GM23338 (cell line): ENCODE results near the gene SNCA. TPM values are rescaled to one million over a fixed set of nuclear protein-coding genes. Genes with fewer than 3 reads are reported as not detected.

Experiments
- ATAC-seq: fragments of 200-7000 bp; cut with Tn5 transposase; 3 replicates; pipeline ENCODE4 v1.9.1; 2020
- DNase-seq: peaks from one replicate; pipeline ENCODE4 v3.0.0-alpha.2; 2015; ENCODE audit warnings: low spot score
- H2AFZ ChIP-seq: fragments of 200-600 bp; sonication (generic); 2 replicates; pipeline ENCODE4 v1.8.0; 2016; ENCODE audit warnings: antibody characterized with exemption, mild to moderate bottlenecking, moderate library complexity
- H3F3A ChIP-seq: fragments of 200-600 bp; sonication (generic); replicated peaks from 2 replicates; pipeline ENCODE4 v1.8.0; 2017; ENCODE audit warnings: antibody characterized with exemption, mixed run types, low read depth
- H3K27ac ChIP-seq: fragments of 200-600 bp; sonication (generic); 2 replicates; pipeline ENCODE4 v1.6.1; 2016; ENCODE audit warnings: low read depth
- H3K27me3 ChIP-seq: fragments of 200-600 bp; sonication (generic); 2 replicates; pipeline ENCODE4 v1.8.0; 2016; ENCODE audit warnings: mild to moderate bottlenecking, mixed run types, moderate library complexity; ENCODE audit not compliant: insufficient read depth
- H3K36me3 ChIP-seq: fragments of 200-600 bp; sonication (generic); 2 replicates; pipeline ENCODE4 v1.8.0; 2016; ENCODE audit warnings: mild to moderate bottlenecking; ENCODE audit not compliant: insufficient read depth
- H3K4me1 ChIP-seq: fragments of 200-600 bp; sonication (generic); 2 replicates; pipeline ENCODE4 v1.8.0; 2016; ENCODE audit warnings: mild to moderate bottlenecking, moderate library complexity; ENCODE audit not compliant: insufficient read depth
- H3K4me2 ChIP-seq: fragments of 200-600 bp; sonication (generic); 2 replicates; pipeline ENCODE4 v1.7.1; 2017; ENCODE audit warnings: mixed run types
- H3K4me3 ChIP-seq: fragments of 200-600 bp; sonication (generic); 2 replicates; pipeline ENCODE4 v1.6.1; 2016; ENCODE audit warnings: mixed run types
- H3K79me2 ChIP-seq: fragments of 200-600 bp; sonication (generic); replicated peaks from 2 replicates; pipeline ENCODE4 v1.8.0; 2017; ENCODE audit warnings: mild to moderate bottlenecking; ENCODE audit not compliant: insufficient read depth
- H3K9me2 ChIP-seq: fragments of 200-600 bp; sonication (generic); 2 replicates; pipeline ENCODE4 v1.8.0; 2017; ENCODE audit not compliant: insufficient read depth
- H4K20me1 ChIP-seq: fragments of 200-600 bp; sonication (generic); replicated peaks from 2 replicates; pipeline ENCODE4 v1.8.0; 2017; ENCODE audit warnings: mild to moderate bottlenecking; ENCODE audit not compliant: insufficient read depth
- H3K27ac Mint-ChIP-seq: 2 replicates; pipeline ENCODE4 v1.8.0; 2020; ENCODE audit warnings: inconsistent platforms, mild to moderate bottlenecking, moderate library complexity, mixed read lengths
- H3K27me3 Mint-ChIP-seq: 3 replicates; pipeline ENCODE4 v1.8.0; 2022; ENCODE audit warnings: low read depth, mild to moderate bottlenecking, moderate library complexity, mixed read lengths, inconsistent platforms; ENCODE audit not compliant: insufficient read depth, poor library complexity
- H3K36me3 Mint-ChIP-seq: 3 replicates; pipeline ENCODE4 v1.8.0; 2021; ENCODE audit warnings: low read depth, mild to moderate bottlenecking, inconsistent platforms, moderate library complexity, mixed read lengths
- H3K4me1 Mint-ChIP-seq: 3 replicates; pipeline ENCODE4 v1.8.0; 2020; ENCODE audit warnings: mild to moderate bottlenecking, inconsistent platforms, mixed read lengths
- H3K4me3 Mint-ChIP-seq: 3 replicates; pipeline ENCODE4 v1.8.0; 2021; ENCODE audit warnings: moderate library complexity, mild to moderate bottlenecking, inconsistent platforms, mixed read lengths
- H3K9me3 Mint-ChIP-seq: 3 replicates; pipeline ENCODE4 v1.8.0; 2020; ENCODE audit warnings: moderate library complexity, mild to moderate bottlenecking, inconsistent platforms, mixed read lengths
- CREB1 ChIP-seq: fragments of 250-450 bp; sonication (Bioruptor Pico); IDR thresholded peaks from 2 replicates; pipeline ENCODE4 v1.5.0; 2020; ENCODE audit warnings: low read depth, mild to moderate bottlenecking, moderate library complexity
- EZH2 ChIP-seq: fragments of 200-600 bp; sonication (generic); IDR thresholded peaks from one replicate; pipeline ENCODE4 v1.8.0; 2017; ENCODE audit warnings: antibody characterized with exemption, mild to moderate bottlenecking, low read depth; ENCODE audit not compliant: unreplicated experiment
- JUNB ChIP-seq: IDR thresholded peaks from one replicate; pipeline ENCODE4 v1.6.1; 2016; ENCODE audit warnings: antibody characterized with exemption; ENCODE audit not compliant: unreplicated experiment
- NANOG ChIP-seq: IDR thresholded peaks from 2 replicates; pipeline ENCODE4 v1.6.1; 2016; ENCODE audit warnings: antibody characterized with exemption, borderline replicate concordance
- ZNF114 ChIP-seq: fragments of 250-450 bp; sonication (Bioruptor Pico); IDR thresholded peaks from 2 replicates; pipeline ENCODE4 v1.5.0; 2020; ENCODE audit warnings: mild to moderate bottlenecking, moderate library complexity
- ZNF331 ChIP-seq: fragments of 250-450 bp; sonication (Bioruptor Pico); IDR thresholded peaks from 2 replicates; pipeline ENCODE4 v1.5.0; 2020; ENCODE audit warnings: low read depth, mild to moderate bottlenecking, moderate library complexity
- polyA plus RNA-seq: library from polyadenylated mRNA; unstranded; fragments of >200 nt; fragmentation: Nextera tagmentation; extraction: Ambion mirVana; gene quantifications from 2 replicates; pipeline ENCODE4 v1.2.1, GENCODE V29; 2016
- total RNA-seq: library from RNA; depleted of rRNA; stranded (reverse); fragments of >200 nt; shearing (Covaris generic); gene quantifications from 2 replicates; pipeline ENCODE4 v1.2.3, GENCODE V29; 2014
- TF ChIP-seq, protein P1 (sequence below): IDR thresholded peaks from one replicate; pipeline ENCODE4 v1.6.1; 2018; ENCODE audit warnings: antibody characterized with exemption; ENCODE audit not compliant: unreplicated experiment
- TF ChIP-seq, protein P2 (sequence below): IDR thresholded peaks from 2 replicates; pipeline ENCODE4 v1.6.1; 2016; ENCODE audit warnings: antibody characterized with exemption

The SNCA gene
- total and polyA plus RNA-seq, 2 experiments from 2014 or later: 15.6 to 31.1 TPM

DNA sequence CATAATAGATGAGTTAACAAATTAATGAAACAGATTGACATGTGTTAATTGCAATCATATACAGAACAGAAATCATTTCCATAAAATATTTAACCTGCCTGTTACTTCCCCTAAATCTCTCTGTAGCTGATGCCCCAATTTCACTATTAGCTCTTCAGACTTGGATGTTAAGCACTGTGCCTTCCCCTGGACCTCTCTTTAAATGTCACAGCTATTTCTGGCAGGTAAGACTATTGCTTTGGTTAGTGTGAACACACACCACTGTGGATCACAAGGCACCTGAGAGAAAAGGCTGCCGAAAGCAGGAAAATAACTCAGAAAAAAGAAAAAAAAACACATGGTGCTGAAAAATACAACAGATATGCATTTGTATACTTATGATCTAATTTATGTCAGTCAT is 91.3 kb downstream of the SNCA start:
- Mint-ChIP-seq H3K27me3 (no peaks in the 10 kb centered on the region), H3K4me1 (peaks cover 2% of the 10 kb centered on the region; the same call in 1 of the 3 replicates), H3K9me3 (no peaks in the 10 kb centered on the region), H3K27ac (no peak overlapping the region), H3K36me3 (no peaks in the 10 kb centered on the region), H3K4me3 (no peak overlapping the region)
- H3K4me3 ChIP-seq: no peak overlapping the region
- no peak overlapping the region for H3K27ac ChIP-seq
- no peaks in the 10 kb centered on the region for H4K20me1 ChIP-seq
- H3F3A ChIP-seq: no peaks in the 10 kb centered on the region
- TF ChIP-seq ZNF331 (CRISPR knock-in tag) (no peak), NANOG (no peak), CREB1 (no peak), ZNF114 (CRISPR knock-in tag) (no peak)
- H3K4me1 ChIP-seq: peaks cover 5% of the 10 kb centered on the region; the same call in 1 of the 2 replicates
- no peak overlapping the region for H3K4me2 ChIP-seq
- ATAC-seq (no peak), DNase-seq (no peak)
- no peak overlapping the region for H2AFZ ChIP-seq
- no peaks in the 10 kb centered on the region for H3K36me3 ChIP-seq
- H3K27me3 ChIP-seq: no peaks in the 10 kb centered on the region
- H3K79me2 ChIP-seq: no peaks in the 10 kb centered on the region
- H3K9me2 ChIP-seq: no peaks in the 10 kb centered on the region

DNA sequence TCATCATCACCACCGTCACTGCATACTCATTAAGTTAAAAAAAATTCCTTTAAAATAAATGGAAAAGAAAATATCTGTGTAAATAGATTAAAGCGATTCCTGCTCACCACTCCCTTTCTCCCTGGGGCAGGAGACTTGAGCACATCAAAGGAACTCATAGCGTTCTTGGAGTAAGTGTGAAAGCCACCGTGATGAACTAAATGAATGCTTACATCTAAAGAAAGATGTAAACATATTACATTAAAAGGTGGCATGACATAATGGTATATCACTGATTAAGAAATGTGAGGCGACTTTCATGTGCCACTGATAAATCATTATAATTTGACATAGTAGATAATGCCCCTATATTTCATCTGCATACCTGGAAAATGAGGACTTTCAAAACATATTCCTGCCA is 92.0 kb downstream of the SNCA start:
- H3K4me3 Mint-ChIP-seq: no peak overlapping the region
- no peaks in the 10 kb centered on the region for H3K27me3 Mint-ChIP-seq
- peaks cover 2% of the 10 kb centered on the region; the same call in 1 of the 3 replicates for H3K4me1 Mint-ChIP-seq
- no peak overlapping the region for H3K4me2 ChIP-seq
- H3K4me3 ChIP-seq: no peak overlapping the region
- no peak overlapping the region for H2AFZ ChIP-seq
- no peaks in the 10 kb centered on the region for H3K36me3 ChIP-seq
- H3K79me2 ChIP-seq: no peaks in the 10 kb centered on the region
- H3F3A ChIP-seq: no peaks in the 10 kb centered on the region
- DNase-seq (no peak), ATAC-seq (no peak)
- no peaks in the 10 kb centered on the region for H3K9me2 ChIP-seq
- H3K36me3 Mint-ChIP-seq: no peaks in the 10 kb centered on the region
- TF ChIP-seq, protein P1, sequence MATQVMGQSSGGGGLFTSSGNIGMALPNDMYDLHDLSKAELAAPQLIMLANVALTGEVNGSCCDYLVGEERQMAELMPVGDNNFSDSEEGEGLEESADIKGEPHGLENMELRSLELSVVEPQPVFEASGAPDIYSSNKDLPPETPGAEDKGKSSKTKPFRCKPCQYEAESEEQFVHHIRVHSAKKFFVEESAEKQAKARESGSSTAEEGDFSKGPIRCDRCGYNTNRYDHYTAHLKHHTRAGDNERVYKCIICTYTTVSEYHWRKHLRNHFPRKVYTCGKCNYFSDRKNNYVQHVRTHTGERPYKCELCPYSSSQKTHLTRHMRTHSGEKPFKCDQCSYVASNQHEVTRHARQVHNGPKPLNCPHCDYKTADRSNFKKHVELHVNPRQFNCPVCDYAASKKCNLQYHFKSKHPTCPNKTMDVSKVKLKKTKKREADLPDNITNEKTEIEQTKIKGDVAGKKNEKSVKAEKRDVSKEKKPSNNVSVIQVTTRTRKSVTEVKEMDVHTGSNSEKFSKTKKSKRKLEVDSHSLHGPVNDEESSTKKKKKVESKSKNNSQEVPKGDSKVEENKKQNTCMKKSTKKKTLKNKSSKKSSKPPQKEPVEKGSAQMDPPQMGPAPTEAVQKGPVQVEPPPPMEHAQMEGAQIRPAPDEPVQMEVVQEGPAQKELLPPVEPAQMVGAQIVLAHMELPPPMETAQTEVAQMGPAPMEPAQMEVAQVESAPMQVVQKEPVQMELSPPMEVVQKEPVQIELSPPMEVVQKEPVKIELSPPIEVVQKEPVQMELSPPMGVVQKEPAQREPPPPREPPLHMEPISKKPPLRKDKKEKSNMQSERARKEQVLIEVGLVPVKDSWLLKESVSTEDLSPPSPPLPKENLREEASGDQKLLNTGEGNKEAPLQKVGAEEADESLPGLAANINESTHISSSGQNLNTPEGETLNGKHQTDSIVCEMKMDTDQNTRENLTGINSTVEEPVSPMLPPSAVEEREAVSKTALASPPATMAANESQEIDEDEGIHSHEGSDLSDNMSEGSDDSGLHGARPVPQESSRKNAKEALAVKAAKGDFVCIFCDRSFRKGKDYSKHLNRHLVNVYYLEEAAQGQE: no peak
- no peak for TF ChIP-seq JUNB
- TF ChIP-seq EZH2: no peak
- TF ChIP-seq, protein P2, sequence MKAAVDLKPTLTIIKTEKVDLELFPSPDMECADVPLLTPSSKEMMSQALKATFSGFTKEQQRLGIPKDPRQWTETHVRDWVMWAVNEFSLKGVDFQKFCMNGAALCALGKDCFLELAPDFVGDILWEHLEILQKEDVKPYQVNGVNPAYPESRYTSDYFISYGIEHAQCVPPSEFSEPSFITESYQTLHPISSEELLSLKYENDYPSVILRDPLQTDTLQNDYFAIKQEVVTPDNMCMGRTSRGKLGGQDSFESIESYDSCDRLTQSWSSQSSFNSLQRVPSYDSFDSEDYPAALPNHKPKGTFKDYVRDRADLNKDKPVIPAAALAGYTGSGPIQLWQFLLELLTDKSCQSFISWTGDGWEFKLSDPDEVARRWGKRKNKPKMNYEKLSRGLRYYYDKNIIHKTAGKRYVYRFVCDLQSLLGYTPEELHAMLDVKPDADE: no peak
- no peak overlapping the region for H3K27ac Mint-ChIP-seq
- H4K20me1 ChIP-seq: no peaks in the 10 kb centered on the region
- no peaks in the 10 kb centered on the region for H3K27me3 ChIP-seq
- no peak overlapping the region for H3K27ac ChIP-seq
- peaks cover 5% of the 10 kb centered on the region; the same call in 1 of the 2 replicates for H3K4me1 ChIP-seq
- H3K9me3 Mint-ChIP-seq: no peaks in the 10 kb centered on the region
